ENCODE results near the gene SNRNP48. TPM values are rescaled to one million over a fixed set of nuclear protein-coding genes. Genes with fewer than 3 reads are reported as not detected.

Gene SNRNP48
- total RNA-seq, 3 donors from 2014 or later: 13.9 to 20.9 (median 15.4) TPM

GRCh38 chr6:7637533-7637932 is 47.5 kb downstream of the SNRNP48 start:
- H3K27ac ChIP-seq: no peak overlapping the region
- intact Hi-C loops (cut with DNase I; ENCODE audit: low total_unique reads): no loop called here
- H3K36me3 ChIP-seq: no peaks in the 10 kb centered on the region
- H3K27me3 ChIP-seq: no peaks in the 10 kb centered on the region
- no peaks in the 10 kb centered on the region for H3K9me3 ChIP-seq
- DNase-seq (ENCODE audit: low spot score in 2 of 2): no peak
- TF ChIP-seq CTCF (IDR thresholded peaks at IDR 0.05) (no peak), POLR2AphosphoS5 (IDR thresholded peaks at IDR 0.05) (no peak), POLR2A (IDR thresholded peaks at IDR 0.05) (no peak)
- H3K4me3 ChIP-seq: no peak overlapping the region
- no peaks in the 10 kb centered on the region for H3K4me1 ChIP-seq

GRCh38 chr6:7639427-7639826 is 49.4 kb downstream of the SNRNP48 start:
- no peak for DNase-seq (ENCODE audit: low spot score in 2 of 2)
- Histone ChIP-seq H3K9me3 (no peaks in the 10 kb centered on the region), H3K27ac (no peak overlapping the region), H3K36me3 (no peaks in the 10 kb centered on the region), H3K4me1 (no peaks in the 10 kb centered on the region), H3K27me3 (no peaks in the 10 kb centered on the region), H3K4me3 (no peak overlapping the region)
- intact Hi-C loops (cut with DNase I; ENCODE audit: low total_unique reads): no loop called here
- TF ChIP-seq POLR2AphosphoS5 (IDR thresholded peaks at IDR 0.05) (no peak), POLR2A (IDR thresholded peaks at IDR 0.05) (no peak), CTCF (IDR thresholded peaks at IDR 0.05) (no peak)

GRCh38 chr6:7640016-7640415 is 50.0 kb downstream of the SNRNP48 start:
- Histone ChIP-seq H3K4me3 (no peak overlapping the region), H3K9me3 (no peaks in the 10 kb centered on the region), H3K4me1 (no peaks in the 10 kb centered on the region), H3K27me3 (no peaks in the 10 kb centered on the region), H3K36me3 (no peaks in the 10 kb centered on the region), H3K27ac (no peak overlapping the region)
- intact Hi-C loops (cut with DNase I; ENCODE audit: low total_unique reads): no loop called here
- no peak for DNase-seq (ENCODE audit: low spot score in 2 of 2)
- TF ChIP-seq CTCF (IDR thresholded peaks at IDR 0.05): no peak
- no peak for TF ChIP-seq POLR2A (IDR thresholded peaks at IDR 0.05)
- no peak for TF ChIP-seq POLR2AphosphoS5 (IDR thresholded peaks at IDR 0.05)

- Histone ChIP-seq H3K27ac (no peak overlapping the region), H3K27me3 (no peaks in the 10 kb centered on the region), H3K4me3 (no peak overlapping the region), H3K9me3 (no peaks in the 10 kb centered on the region), H3K36me3 (no peaks in the 10 kb centered on the region), H3K4me1 (no peaks in the 10 kb centered on the region)
- no peak for DNase-seq (ENCODE audit: low spot score in 2 of 2)
- no peak for TF ChIP-seq CTCF (IDR thresholded peaks at IDR 0.05)
- TF ChIP-seq POLR2AphosphoS5 (IDR thresholded peaks at IDR 0.05): no peak
- no peak for TF ChIP-seq POLR2A (IDR thresholded peaks at IDR 0.05)
- intact Hi-C loops (cut with DNase I; ENCODE audit: low total_unique reads): no loop called here
Observed at GRCh38 chr6:7640607-7641577, 50.9 kb downstream of the SNRNP48 start.

GRCh38 chr6:7642791-7643190 is 52.8 kb downstream of the SNRNP48 start:
- Histone ChIP-seq H3K27me3 (no peaks in the 10 kb centered on the region), H3K36me3 (no peaks in the 10 kb centered on the region)
- TF ChIP-seq CTCF (IDR thresholded peaks at IDR 0.05) (no peak), POLR2AphosphoS5 (IDR thresholded peaks at IDR 0.05) (no peak), POLR2A (IDR thresholded peaks at IDR 0.05) (no peak)

More at GRCh38 chr6:7642791-7643190, 52.8 kb downstream of the SNRNP48 start:
- no peak overlapping the region for H3K4me3 ChIP-seq
- H3K27ac ChIP-seq: no peak overlapping the region
- no peaks in the 10 kb centered on the region for H3K9me3 ChIP-seq
- intact Hi-C loops (cut with DNase I; ENCODE audit: low total_unique reads): no loop called here
- no peaks in the 10 kb centered on the region for H3K4me1 ChIP-seq
- no peak for DNase-seq (ENCODE audit: low spot score in 2 of 2)

Measured in breast epithelium (tissue), 4 donors.